ENCODE results near the gene C15orf39. TPM values are rescaled to one million over a fixed set of nuclear protein-coding genes. Genes with fewer than 3 reads are reported as not detected.

C15orf39 gene
- total and polyA plus RNA-seq, 9 of the 15 experiments (the other 6 are each of a cell fraction or from before 2014, with no cell fraction given), result 0.31 to 29.8 (median 4.4) TPM

DNA sequence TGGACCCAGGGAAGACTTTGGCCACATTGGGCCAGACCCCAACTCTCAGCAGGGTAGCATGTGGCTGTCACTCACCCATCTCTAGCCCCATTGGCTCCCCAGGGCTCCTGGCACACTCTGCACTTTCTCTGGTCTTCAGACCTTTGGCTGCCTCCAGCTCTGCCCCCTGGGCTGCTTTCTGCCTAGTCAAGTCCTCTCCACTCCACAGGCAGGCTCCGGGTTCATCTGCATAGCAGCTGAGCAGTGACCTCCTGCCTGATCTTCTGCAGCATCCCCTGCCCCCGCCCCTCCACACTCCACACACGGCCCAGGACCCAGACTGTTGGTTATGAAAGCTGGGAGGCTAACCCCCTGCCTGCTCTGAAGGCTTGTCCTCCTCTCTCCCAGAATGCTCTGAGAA is 8.4 kb upstream of the C15orf39 start:
- no peaks in the 10 kb centered on the region; the same call in 1 of the 2 replicates for H3K9me3 ChIP-seq (replicated peaks; ENCODE audit: control insufficient read depth, insufficient read depth, low read depth, low read length)
- intact Hi-C loops (cut with micrococcal nuclease) (no loop called here), in situ Hi-C loops (cut with MboI) (no loop called here)
- H2AFZ ChIP-seq (ENCODE audit: low read depth, low read length), result no peak overlapping the region
- H3K4me3 ChIP-seq, result no peak overlapping the region
- H3K4me2 ChIP-seq (ENCODE audit: insufficient read depth, low read length), result no peak overlapping the region
- ChIA-PET POLR2A (no interaction called here), CTCF (ENCODE audit: low intra/inter-chr PET ratio) (no interaction called here)
- no peak for ATAC-seq
- 3% methylated on average over 3 of the region's 3 CpGs for WGBS (ENCODE audit: insufficient coverage, low coverage, missing lambda C conversion rate)
- no TSS peak for BruUV-seq (replicated peaks)
- 0 out of 4 replicates have a peak overlapping the region, but pooled peaks of 1 of the 2 experiments have one; percentile 47 for H3K9ac ChIP-seq (ENCODE audit: insufficient read depth in 1 of 2, low read depth in 2 of 2, low read length in 2 of 2)
- no peak for TF ChIP-seq NR3C1 (CRISPR knock-in tag; IDR thresholded peaks at IDR 0.05)
- TF ChIP-seq DLX4 (CRISPR knock-in tag; IDR thresholded peaks at IDR 0.05), result no peak
- TF ChIP-seq TEAD4 (IDR thresholded peaks at IDR 0.05; ENCODE audit: low read length), result no peak
- TF ChIP-seq TEAD4 (CRISPR knock-in tag; IDR thresholded peaks at IDR 0.05; ENCODE audit: borderline replicate concordance), result no peak
- TF ChIP-seq TAF9B (IDR thresholded peaks at IDR 0.05; ENCODE audit: partially characterized antibody), result no peak
- no peak for TF ChIP-seq HNRNPH1 (optimal IDR thresholded peaks at IDR 0.05; ENCODE audit: low read depth, low read length)
- TF ChIP-seq ZNF644 (tag; IDR thresholded peaks at IDR 0.05; ENCODE audit: low read depth), result no peak
- TF ChIP-seq ZNF354B (CRISPR knock-in tag; IDR thresholded peaks at IDR 0.05), result no peak
- TF ChIP-seq, protein P1, sequence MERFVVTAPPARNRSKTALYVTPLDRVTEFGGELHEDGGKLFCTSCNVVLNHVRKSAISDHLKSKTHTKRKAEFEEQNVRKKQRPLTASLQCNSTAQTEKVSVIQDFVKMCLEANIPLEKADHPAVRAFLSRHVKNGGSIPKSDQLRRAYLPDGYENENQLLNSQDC (CRISPR knock-in tag; IDR thresholded peaks at IDR 0.05), result no peak
- TF ChIP-seq ZBTB26 (CRISPR knock-in tag; IDR thresholded peaks at IDR 0.05), result no peak
- TF ChIP-seq ETV6 (IDR thresholded peaks at IDR 0.05; ENCODE audit: borderline replicate concordance in 1 of 2, low read depth in 2 of 2, low read length in 1 of 2), result no peak
- TF ChIP-seq ETV6 (CRISPR knock-in tag; IDR thresholded peaks at IDR 0.05; ENCODE audit: borderline replicate concordance), result no peak
- no peak overlapping the region for H3K27ac ChIP-seq (ENCODE audit: extremely low read depth, low read depth, low read length)
- no peaks in the 10 kb centered on the region for H3K79me2 ChIP-seq (ENCODE audit: control insufficient read depth, insufficient read depth, low read length)
- no peak for DNase-seq (ENCODE audit: extremely low read depth in 1 of 4, low spot score in 3 of 4)
- no peaks in the 10 kb centered on the region for H3K9me1 ChIP-seq (ENCODE audit: control insufficient read depth, insufficient read depth, low read length)
- no peak for FAIRE-seq
- H3K4me1 ChIP-seq (replicated peaks in 1 of 2; ENCODE audit: control insufficient read depth in 2 of 2, insufficient read depth in 2 of 2, low read length in 2 of 2), result peaks cover 0 to 12% of the 10 kb centered on the region in 2 experiments; a peak in 3 of 5 replicates
- H3K36me3 ChIP-seq (ENCODE audit: control insufficient read depth, insufficient read depth, low read length), result no peaks in the 10 kb centered on the region
- no peaks in the 10 kb centered on the region for H4K20me1 ChIP-seq (replicated peaks; ENCODE audit: control insufficient read depth, insufficient read depth, low read length)
- H3K27me3 ChIP-seq (ENCODE audit: control insufficient read depth in 2 of 2, insufficient read depth in 2 of 2, low read length in 2 of 2), result no peaks in the 10 kb centered on the region
